Psoas muscle (tissue), 8 donors: ENCODE data around the gene RASSF8. TPM values are rescaled to one million over a fixed set of nuclear protein-coding genes. Genes with fewer than 3 reads are reported as not detected.
A peak's percentile ranks its signal among the peaks of the same experiment; 100 is the strongest.

Source experiments
- ATAC-seq, 4 donors: fragments of 200-7000 bp; cut with Tn5 transposase; one replicate each; pipeline ENCODE4 v1.9.1; 2020; ENCODE audit warnings: moderate library complexity in 3 of 4, mild to moderate bottlenecking in 2 of 4
- DNase-seq, 2 donors: peaks; one replicate each; pipeline ENCODE4 v3.0.0-alpha.2; 2020
- H3K27ac ChIP-seq: fragments of 200-600 bp; one replicate; pipeline ENCODE4 v1.8.0; 2022
- H3K27me3 ChIP-seq, 3 donors: fragments of 200-600 bp in 1 of 3; one replicate each; pipeline versions ENCODE4 v1.6.1 to v1.8.0; 2013 to 2022; ENCODE audit warnings: low read length in 2 of 3, mild to moderate bottlenecking in 2 of 3, moderate library complexity in 1 of 3; ENCODE audit not compliant: insufficient read depth in 3 of 3
- H3K36me3 ChIP-seq, 2 donors: fragments of 200-600 bp in 1 of 2; one replicate each; pipeline versions ENCODE4 v1.6.1 to v1.8.0; 2013 to 2022; ENCODE audit warnings: low read depth in 1 of 2, mild to moderate bottlenecking in 1 of 2, moderate library complexity in 1 of 2; ENCODE audit not compliant: insufficient read depth in 1 of 2
- H3K4me1 ChIP-seq: fragments of 200-600 bp; one replicate; pipeline ENCODE4 v1.8.0; 2022
- H3K4me3 ChIP-seq: fragments of 200-600 bp; one replicate; pipeline ENCODE4 v1.8.0; 2022; ENCODE audit warnings: mild to moderate bottlenecking
- H3K9me3 ChIP-seq: fragments of 200-600 bp; one replicate; pipeline ENCODE4 v1.8.0; 2022
- WGBS, 3 donors: extraction: QIAGEN DNeasy Blood & Tissue Kit; methylation state at CpG; one replicate each; pipeline versions ENCODE4 v1.1.6 to v1.1.7; 2013; 5-methylcytosine and 5-hydroxymethylcytosine counted together
- intact Hi-C, 2 donors: fragments of 100-400 bp; cut with DNase I; formaldehyde crosslinking; loops; one replicate each; pipeline versions ENCODE4 v1.11.0 to v1.14.2; 2022
- polyA plus RNA-seq, 3 donors: library from polyadenylated mRNA; stranded (reverse); fragments of 200-250 nt; gene quantifications; one replicate each; pipeline ENCODE4 v1.2.3, GENCODE V29; 2013
- total RNA-seq, 4 donors: library from RNA; stranded (reverse); fragmentation: NEBNext Ultra II Directional in 2 of 4; extraction: Animal tissue kit (Norgen Biotek cat#: 25700) in 2 of 4; gene quantifications; one replicate each; pipeline versions ENCODE4 v1.2.1 to v1.2.4, GENCODE V29; 2021 to 2023
- TF ChIP-seq, protein P1 (sequence below): fragments of 200-600 bp; IDR thresholded peaks from one replicate; pipeline ENCODE4 v1.8.0; 2022; ENCODE audit warnings: antibody characterized with exemption
- donor health status: healthy with polysubstance abuse.
- donor health status: DM: no; HTN: no; CAD: no; lungs with moderate emphysema.
- donor health status: Bipolar disorder and iron deficiency.
- donor health status: healthy.
- donor health status: DM: yes; HTN: yes; CAD: no.
- donor health status: DM: no; HTN: no; CAD: no.
- donor health status: DM: no; HTN: no; CAD: no.
- donor health status: DM: yes; HTN: yes; CAD: no.

RASSF8 gene
- total and polyA plus RNA-seq, 7 donors = 7.7 to 80.3 (median 41.9) TPM

DNA sequence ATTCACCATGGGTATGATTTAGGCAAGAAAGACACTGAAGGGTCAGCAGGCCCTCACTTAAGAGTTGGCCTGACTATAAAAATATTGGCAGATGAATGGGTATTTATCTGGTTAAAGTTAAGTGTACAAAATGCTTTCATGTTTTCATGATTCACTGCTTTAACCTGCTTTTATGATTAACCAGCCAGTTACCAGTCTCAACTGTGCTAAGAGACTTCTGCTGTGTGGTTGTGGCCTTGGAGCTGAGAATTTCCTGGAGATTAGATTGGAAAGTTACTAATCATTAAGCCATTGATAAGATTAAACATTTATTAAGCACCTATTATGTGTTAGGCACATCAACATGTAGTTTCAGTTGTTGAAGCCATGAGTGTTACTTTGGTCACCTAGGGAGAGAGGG is 68.9 kb downstream of the RASSF8 start:
- intact Hi-C loops = loop anchor here in 1 of 2 donors (5.0 kb wide), 1 partner anchor 1040 kb away; no protein-coding TSS in a partner anchor
- H3K4me1 ChIP-seq = peaks cover 12% of the 10 kb centered on the region
- TF ChIP-seq, protein P1, sequence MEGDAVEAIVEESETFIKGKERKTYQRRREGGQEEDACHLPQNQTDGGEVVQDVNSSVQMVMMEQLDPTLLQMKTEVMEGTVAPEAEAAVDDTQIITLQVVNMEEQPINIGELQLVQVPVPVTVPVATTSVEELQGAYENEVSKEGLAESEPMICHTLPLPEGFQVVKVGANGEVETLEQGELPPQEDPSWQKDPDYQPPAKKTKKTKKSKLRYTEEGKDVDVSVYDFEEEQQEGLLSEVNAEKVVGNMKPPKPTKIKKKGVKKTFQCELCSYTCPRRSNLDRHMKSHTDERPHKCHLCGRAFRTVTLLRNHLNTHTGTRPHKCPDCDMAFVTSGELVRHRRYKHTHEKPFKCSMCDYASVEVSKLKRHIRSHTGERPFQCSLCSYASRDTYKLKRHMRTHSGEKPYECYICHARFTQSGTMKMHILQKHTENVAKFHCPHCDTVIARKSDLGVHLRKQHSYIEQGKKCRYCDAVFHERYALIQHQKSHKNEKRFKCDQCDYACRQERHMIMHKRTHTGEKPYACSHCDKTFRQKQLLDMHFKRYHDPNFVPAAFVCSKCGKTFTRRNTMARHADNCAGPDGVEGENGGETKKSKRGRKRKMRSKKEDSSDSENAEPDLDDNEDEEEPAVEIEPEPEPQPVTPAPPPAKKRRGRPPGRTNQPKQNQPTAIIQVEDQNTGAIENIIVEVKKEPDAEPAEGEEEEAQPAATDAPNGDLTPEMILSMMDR = no peak
- H3K36me3 ChIP-seq = no peaks in the 10 kb centered on the region
- no peaks in the 10 kb centered on the region for H3K27me3 ChIP-seq
- no peak for DNase-seq
- H3K27ac ChIP-seq = no peak overlapping the region
- no peak for ATAC-seq
- no peak overlapping the region for H3K4me3 ChIP-seq
- no peaks in the 10 kb centered on the region for H3K9me3 ChIP-seq

DNA sequence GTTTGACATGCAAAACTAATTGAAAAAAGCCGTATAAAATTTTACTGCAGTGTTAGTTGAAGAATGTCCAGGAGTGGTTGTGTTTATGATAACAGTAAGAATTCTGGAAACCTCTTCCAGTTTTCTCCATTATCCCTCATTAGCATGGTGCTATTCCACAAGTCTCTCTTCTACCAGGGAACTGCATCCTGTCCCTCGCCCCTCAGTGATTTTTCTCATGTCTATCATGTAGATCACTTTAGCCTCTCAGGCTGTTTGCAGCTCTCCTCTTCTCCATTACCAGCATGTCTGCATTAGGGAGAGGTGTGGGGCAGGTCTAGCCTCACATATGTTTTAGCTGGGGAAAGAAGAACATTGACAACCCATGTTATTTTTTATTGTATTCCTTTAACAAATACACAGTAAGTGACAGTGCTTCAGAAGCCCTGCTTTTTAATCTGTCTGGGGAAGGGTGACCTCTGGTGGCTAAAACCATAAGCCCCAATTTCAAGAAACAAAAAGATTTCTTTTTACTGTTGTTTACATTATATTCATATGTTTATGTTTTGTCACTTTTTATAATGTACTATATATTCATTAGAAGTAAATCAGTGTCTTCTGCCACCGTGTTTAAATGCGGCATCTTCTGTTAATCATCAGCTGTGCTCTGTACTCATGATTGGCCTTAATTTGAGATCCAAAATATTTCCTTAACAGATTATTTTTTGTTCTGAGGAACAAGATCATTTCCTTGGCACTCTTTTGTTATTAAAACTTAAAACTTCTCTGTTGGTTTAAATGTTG is 70.7 kb downstream of the RASSF8 start:
- peak; percentile 65 to 88 (median 69) for ATAC-seq
- no peak overlapping the region for H3K27ac ChIP-seq
- TF ChIP-seq, protein P1 = peak; percentile 84
- no peaks in the 10 kb centered on the region for H3K27me3 ChIP-seq
- no peak for DNase-seq
- H3K36me3 ChIP-seq = no peaks in the 10 kb centered on the region
- no peak overlapping the region for H3K4me3 ChIP-seq
- intact Hi-C loops = loop anchor here (2.0 to 5.0 kb wide), 2 partner anchors 592 to 1042 kb away; no protein-coding TSS in a partner anchor
- 47 to 60% (median 47%) methylated on average over 4 of the region's 4 CpGs for WGBS, 3 donors
- no peaks in the 10 kb centered on the region for H3K9me3 ChIP-seq
- peaks cover 22% of the 10 kb centered on the region for H3K4me1 ChIP-seq

DNA sequence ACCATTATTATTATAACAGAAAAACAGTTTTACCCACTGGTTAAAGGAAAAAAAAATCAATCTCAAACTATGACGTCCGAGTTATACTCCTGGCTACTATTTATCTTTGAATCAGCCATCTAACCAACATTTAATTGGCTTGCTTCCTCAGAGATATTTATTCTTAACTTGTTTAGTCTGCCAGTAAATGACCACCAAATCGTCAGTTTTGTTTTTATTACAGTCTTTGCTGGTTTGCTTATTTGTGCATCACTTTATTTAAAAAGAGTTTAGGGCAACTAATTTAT is 71.2 kb downstream of the RASSF8 start:
- WGBS, 3 donors = 38 to 65% (median 58%) methylated on average over 3 of the region's 3 CpGs
- Histone ChIP-seq H3K4me3 (no peak overlapping the region), H3K4me1 (peaks cover 22% of the 10 kb centered on the region), H3K27me3 (no peaks in the 10 kb centered on the region), H3K36me3 (no peaks in the 10 kb centered on the region), H3K9me3 (no peaks in the 10 kb centered on the region), H3K27ac (no peak overlapping the region)
- intact Hi-C loops = loop anchor here (2.0 to 5.0 kb wide), 3 partner anchors 72 to 1042 kb away; partner anchors contain the start of gene RASSF8 (in 1 of the 2)
- DNase-seq (no peak), ATAC-seq (no peak)
- TF ChIP-seq, protein P1 = no peak

DNA sequence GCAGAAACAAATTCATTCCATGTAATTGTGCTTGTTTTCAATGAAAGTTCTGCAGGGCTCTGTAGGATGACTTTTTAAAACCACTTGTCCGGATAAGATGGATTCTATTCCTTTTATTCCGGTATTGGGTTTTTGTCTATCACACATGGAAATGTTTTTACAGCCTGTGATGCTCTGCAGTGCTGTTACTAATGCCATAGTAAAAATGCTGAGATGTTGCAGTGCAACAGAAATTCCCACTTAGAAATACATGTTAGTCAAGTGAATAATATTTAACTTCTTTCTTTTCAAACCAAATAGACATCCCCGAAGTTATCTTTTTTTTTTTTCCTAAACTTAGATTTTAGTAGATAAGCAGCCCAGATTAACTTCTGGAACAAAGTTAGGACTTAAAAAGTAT is 71.9 kb downstream of the RASSF8 start:
- Histone ChIP-seq H3K27me3 (no peaks in the 10 kb centered on the region), H3K4me1 (peaks cover 22% of the 10 kb centered on the region), H3K36me3 (no peaks in the 10 kb centered on the region), H3K9me3 (no peaks in the 10 kb centered on the region), H3K4me3 (no peak overlapping the region), H3K27ac (no peak overlapping the region)
- ATAC-seq = no peak
- intact Hi-C loops = loop anchor here in 1 of 2 donors (5.0 kb wide), 1 partner anchor 73 kb away; the partner anchor contains the start of gene RASSF8
- 83 to 94% (median 87%) methylated on average over 3 of the region's 3 CpGs for WGBS, 3 donors
- no peak for DNase-seq
- TF ChIP-seq, protein P1 = no peak
